GM12892 (cell line): ENCODE measurements around the gene SEC23B.

ENCODE experiments used
- POLR2AphosphoS5 ChIP-seq: IDR thresholded peaks from 2 replicates; pipeline ENCODE4 v1.6.1; 2011; ENCODE audit warnings: low read depth, low read length, control low read depth
- TAF1 ChIP-seq: IDR thresholded peaks from 2 replicates; pipeline ENCODE4 v1.6.1; 2011; ENCODE audit warnings: low read depth, mild to moderate bottlenecking, control low read depth, low read length, borderline replicate concordance

- no peak for TF ChIP-seq TAF1
- TF ChIP-seq POLR2AphosphoS5: no peak
Measured at GRCh38 chr20:18578581-18578980, 70.8 kb downstream of the SEC23B start.
